MM.1S (cell line): ENCODE results near the gene PPIP5K1.

Source experiments
- DNase-seq: peaks from one replicate; pipeline ENCODE4 v3.0.0-alpha.2; 2015
- H2AFZ ChIP-seq: fragments of 300-600 bp; sonication (generic); 2 replicates; pipeline ENCODE4 v1.6.0; 2016; ENCODE audit warnings: antibody characterized with exemption, low read length
- H3F3A ChIP-seq: fragments of 300-600 bp; sonication (generic); 2 replicates; pipeline ENCODE4 v1.6.1; 2016; ENCODE audit warnings: mild to moderate bottlenecking, antibody characterized with exemption, low read length, moderate library complexity, mixed read lengths; ENCODE audit not compliant: insufficient read depth
- H3K27ac ChIP-seq: fragments of 300-600 bp; sonication (generic); 2 replicates; pipeline ENCODE4 v1.5.1; 2016; ENCODE audit warnings: mild to moderate bottlenecking, low read length
- H3K27me3 ChIP-seq: fragments of 300-600 bp; sonication (generic); replicated peaks from 2 replicates; pipeline ENCODE4 v1.6.0; 2016; ENCODE audit warnings: low read length; ENCODE audit not compliant: insufficient read depth
- H3K36me3 ChIP-seq: fragments of 300-600 bp; sonication (generic); replicated peaks from 2 replicates; pipeline ENCODE4 v1.6.1; 2016; ENCODE audit warnings: mild to moderate bottlenecking, low read length, mixed read lengths; ENCODE audit not compliant: insufficient read depth
- H3K4me1 ChIP-seq: fragments of 300-600 bp; sonication (generic); 2 replicates; pipeline ENCODE4 v1.6.1; 2016; ENCODE audit warnings: low read length, mixed read lengths
- H3K4me2 ChIP-seq: fragments of 300-600 bp; sonication (generic); 2 replicates; pipeline ENCODE4 v1.6.0; 2016; ENCODE audit warnings: low read depth, low read length
- H3K4me3 ChIP-seq: fragments of 300-600 bp; sonication (generic); 2 replicates; pipeline ENCODE4 v1.5.1; 2016; ENCODE audit warnings: low read length, mixed read lengths
- H3K79me2 ChIP-seq: fragments of 300-600 bp; sonication (generic); 2 replicates; pipeline ENCODE4 v1.6.1; 2016; ENCODE audit warnings: mixed run types, low read length, mixed read lengths
- H3K9ac ChIP-seq: fragments of 300-600 bp; sonication (generic); 2 replicates; pipeline ENCODE4 v1.6.1; 2016; ENCODE audit warnings: low read length, mixed read lengths
- H3K9me2 ChIP-seq: fragments of 300-600 bp; sonication (generic); replicated peaks from 2 replicates; pipeline ENCODE4 v1.6.1; 2016; ENCODE audit warnings: mild to moderate bottlenecking, low read length, mixed read lengths; ENCODE audit not compliant: insufficient read depth
- H3K9me3 ChIP-seq: fragments of 300-600 bp; sonication (generic); replicated peaks from 2 replicates; pipeline ENCODE4 v1.6.1; 2016; ENCODE audit warnings: mild to moderate bottlenecking, low read length, mixed read lengths; ENCODE audit not compliant: insufficient read depth
- H4K20me1 ChIP-seq: fragments of 300-600 bp; sonication (generic); 2 replicates; pipeline ENCODE4 v1.6.1; 2016; ENCODE audit warnings: mild to moderate bottlenecking, low read length, moderate library complexity, mixed read lengths; ENCODE audit not compliant: insufficient read depth
- CTCF ChIP-seq: fragments of 300-600 bp; sonication (generic); IDR thresholded peaks from 2 replicates; pipeline ENCODE4 v1.5.1; 2016; ENCODE audit warnings: antibody characterized with exemption, low read length, mixed read lengths
- EZH2 ChIP-seq: fragments of 300-600 bp; sonication (generic); optimal IDR thresholded peaks from 2 replicates; pipeline ENCODE3; 2017; ENCODE audit warnings: low read depth, mild to moderate bottlenecking, antibody characterized with exemption, low read length, mixed read lengths
- EZH2phosphoT487 ChIP-seq: fragments of 300-600 bp; sonication (generic); IDR thresholded peaks from 2 replicates; pipeline ENCODE4 v1.6.1; 2018; ENCODE audit warnings: antibody characterized with exemption, low read length

The PPIP5K1 gene

GRCh38 chr15:43527016-43527801, 62.8 kb downstream of the PPIP5K1 start:
- H3K4me1 ChIP-seq, result peaks cover 11% of the 10 kb centered on the region
- H3F3A ChIP-seq, result no peaks in the 10 kb centered on the region
- no peak overlapping the region for H2AFZ ChIP-seq
- H4K20me1 ChIP-seq, result no peaks in the 10 kb centered on the region
- H3K9me2 ChIP-seq, result no peaks in the 10 kb centered on the region
- H3K27ac ChIP-seq, result no peak overlapping the region
- no peaks in the 10 kb centered on the region; the same call in 1 of the 2 replicates for H3K27me3 ChIP-seq
- no peaks in the 10 kb centered on the region for H3K79me2 ChIP-seq
- H3K4me3 ChIP-seq, result no peak overlapping the region
- no peak overlapping the region for H3K9ac ChIP-seq
- no peak overlapping the region for H3K4me2 ChIP-seq
- no peak for DNase-seq
- TF ChIP-seq EZH2phosphoT487, result no peak
- TF ChIP-seq EZH2, result no peak
- no peak for TF ChIP-seq CTCF
- H3K9me3 ChIP-seq, result no peaks in the 10 kb centered on the region
- H3K36me3 ChIP-seq, result no peaks in the 10 kb centered on the region

- no peaks in the 10 kb centered on the region for H3K9me2 ChIP-seq
- H4K20me1 ChIP-seq, result no peaks in the 10 kb centered on the region
- no peaks in the 10 kb centered on the region for H3F3A ChIP-seq
- no peak overlapping the region for H3K9ac ChIP-seq
- no peaks in the 10 kb centered on the region for H3K36me3 ChIP-seq
- H3K79me2 ChIP-seq, result no peaks in the 10 kb centered on the region
- no peaks in the 10 kb centered on the region; the same call in 1 of the 2 replicates for H3K27me3 ChIP-seq
- no peak overlapping the region for H3K27ac ChIP-seq
- H3K4me1 ChIP-seq, result peaks cover 11% of the 10 kb centered on the region
- no peak for DNase-seq
- no peaks in the 10 kb centered on the region for H3K9me3 ChIP-seq
- no peak overlapping the region for H3K4me2 ChIP-seq
- H3K4me3 ChIP-seq, result no peak overlapping the region
- no peak for TF ChIP-seq CTCF
- no peak for TF ChIP-seq EZH2
- no peak for TF ChIP-seq EZH2phosphoT487
- no peak overlapping the region for H2AFZ ChIP-seq
Observed at GRCh38 chr15:43526261-43526930, 63.6 kb downstream of the PPIP5K1 start.

GRCh38 chr15:43525131-43525530, 64.9 kb downstream of the PPIP5K1 start:
- Histone ChIP-seq H3K4me1 (peaks cover 11% of the 10 kb centered on the region), H3K27me3 (no peaks in the 10 kb centered on the region; the same call in 1 of the 2 replicates), H4K20me1 (no peaks in the 10 kb centered on the region), H3K36me3 (no peaks in the 10 kb centered on the region), H3K4me2 (peak overlapping the region; percentile 28; the same call in 1 of the 2 replicates), H3K9ac (no peak overlapping the region), H3K9me3 (no peaks in the 10 kb centered on the region), H3K4me3 (no peak overlapping the region), H2AFZ (peak overlapping the region; percentile 41; the same call in 1 of the 2 replicates), H3K9me2 (no peaks in the 10 kb centered on the region), H3K79me2 (no peaks in the 10 kb centered on the region), H3K27ac (no peak overlapping the region), H3F3A (no peaks in the 10 kb centered on the region)
- DNase-seq, result no peak
- no peak for TF ChIP-seq CTCF
- no peak for TF ChIP-seq EZH2phosphoT487
- TF ChIP-seq EZH2, result no peak
